PC-9 (cell line): ENCODE results near the gene ZDBF2. TPM values are rescaled to one million over a fixed set of nuclear protein-coding genes. Genes with fewer than 3 reads are reported as not detected.
"Not testable (repeated sequence)": the region's sequence is repeated elsewhere in the genome, so short reads cannot be mapped to it uniquely, and the experiment has no call there.

Source experiments
- BruUV-seq: library from RNA; stranded (reverse); fragments of 400-500 nt; replicated peaks from 2 replicates; lab custom pipeline; 2021; lab: Mats Ljungman, UMichigan
- CTCF ChIA-PET: fragments of 300-600 bp; sonication (Branson Sonifier 250); formaldehyde crosslinking; loops from one replicate; lab custom pipeline; 2022; ENCODE audit warnings: antibody characterized with exemption; lab: Charles Lee
- POLR2A ChIA-PET: fragments of 300-600 bp; sonication (Branson Sonifier 250); formaldehyde crosslinking; loops from one replicate; lab custom pipeline; 2022; ENCODE audit warnings: antibody characterized with exemption; ENCODE audit not compliant: unreplicated experiment; lab: Charles Lee
- DNase-seq, 2 experiments: peaks; one replicate each; pipeline versions ENCODE4 v3.0.0 to v3.0.0-alpha.2; 2015 to 2022; ENCODE audit warnings: mixed read lengths in 1 of 2
- H2AFZ ChIP-seq: fragments of 200-600 bp; sonication (generic); 2 replicates; pipeline ENCODE4 v1.8.1; 2017; ENCODE audit warnings: antibody characterized with exemption
- H3F3A ChIP-seq: fragments of 200-600 bp; sonication (generic); 2 replicates; pipeline ENCODE4 v1.8.1; 2017; ENCODE audit warnings: antibody characterized with exemption, mild to moderate bottlenecking, low read depth; ENCODE audit not compliant: insufficient read depth
- H3K27ac ChIP-seq: fragments of 200-600 bp; sonication (generic); 2 replicates; pipeline ENCODE4 v1.6.1; 2016; ENCODE audit warnings: mixed run types
- H3K27me3 ChIP-seq: fragments of 200-600 bp; sonication (generic); 2 replicates; pipeline ENCODE4 v1.6.1; 2016; ENCODE audit warnings: low read depth, mixed run types; ENCODE audit not compliant: insufficient read depth
- H3K36me3 ChIP-seq: fragments of 200-600 bp; sonication (generic); 2 replicates; pipeline ENCODE4 v1.6.1; 2016; ENCODE audit warnings: low read depth, mixed run types
- H3K4me1 ChIP-seq: fragments of 200-600 bp; sonication (generic); replicated peaks from 2 replicates; pipeline ENCODE4 v1.6.1; 2016; ENCODE audit warnings: mixed run types; ENCODE audit not compliant: insufficient read depth
- H3K4me2 ChIP-seq: fragments of 200-600 bp; sonication (generic); 2 replicates; pipeline ENCODE4 v1.6.1; 2017; ENCODE audit warnings: mixed run types
- H3K4me3 ChIP-seq: fragments of 200-600 bp; sonication (generic); 2 replicates; pipeline ENCODE4 v1.6.1; 2016; ENCODE audit warnings: mixed run types
- H3K79me2 ChIP-seq: fragments of 200-600 bp; sonication (generic); 2 replicates; pipeline ENCODE4 v1.6.1; 2017; ENCODE audit warnings: low read depth, mixed run types
- H3K9me2 ChIP-seq: fragments of 200-600 bp; sonication (generic); 2 replicates; pipeline ENCODE4 v1.8.1; 2017; ENCODE audit warnings: mild to moderate bottlenecking; ENCODE audit not compliant: insufficient read depth
- H3K9me3 ChIP-seq: fragments of 200-600 bp; sonication (generic); 2 replicates; pipeline ENCODE4 v1.8.1; 2016; ENCODE audit warnings: low read depth; ENCODE audit not compliant: insufficient read depth
- H4K20me1 ChIP-seq: fragments of 200-600 bp; sonication (generic); 2 replicates; pipeline ENCODE4 v1.8.1; 2017; ENCODE audit not compliant: insufficient read depth
- EZH2 ChIP-seq: fragments of 200-600 bp; sonication (generic); IDR thresholded peaks from 2 replicates; pipeline ENCODE4 v1.8.0; 2017; ENCODE audit warnings: antibody characterized with exemption, low read depth
- intact Hi-C: fragments of 100-400 bp; cut with micrococcal nuclease; formaldehyde crosslinking; loops from one replicate; pipeline ENCODE4 v1.10.0; 2022; ENCODE audit not compliant: unreplicated experiment
- total RNA-seq: library from RNA; stranded (reverse); gene quantifications from 2 replicates; pipeline ENCODE4 v1.2.3, GENCODE V29; 2021
- TF ChIP-seq, protein P1 (sequence below): fragments of 200-600 bp; sonication (generic); conservative IDR thresholded peaks from 2 replicates; pipeline ENCODE4 v1.6.1; 2017; ENCODE audit warnings: mixed run types, antibody characterized with exemption, mild to moderate bottlenecking, moderate library complexity

The ZDBF2 gene
- total RNA-seq, 1 experiment from 2014 or later, result 21.5 TPM

DNA sequence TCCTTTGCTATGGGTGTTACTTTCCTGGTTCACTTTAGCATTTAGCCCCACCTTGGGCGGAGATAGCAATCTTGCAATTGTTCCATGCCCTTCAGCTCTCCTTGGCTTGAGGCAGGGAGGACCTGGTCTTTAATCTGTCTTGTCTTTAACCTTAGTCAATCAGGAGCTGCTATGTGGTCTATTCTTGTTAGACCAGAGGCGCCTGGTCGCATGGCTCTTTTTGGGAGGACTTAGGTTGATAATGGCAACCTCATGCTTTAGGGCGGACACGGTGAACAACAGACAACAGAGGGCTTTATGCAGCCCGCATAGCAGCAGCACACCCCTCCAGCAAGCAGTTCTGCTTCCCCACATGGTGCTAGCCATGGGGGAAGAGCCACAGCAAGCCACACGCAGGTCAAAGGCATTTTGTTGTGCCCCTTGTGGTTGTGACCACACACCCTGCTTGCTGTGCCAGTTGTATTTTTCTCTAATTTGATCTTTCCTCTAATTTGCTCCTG, 17.7 kb upstream of the ZDBF2 start:
- CTCF ChIA-PET, result interaction anchor here (0.6 kb wide), 1 partner anchor 44 kb away, joined by 3 read pairs; no protein-coding TSS in a partner anchor
- no peak for DNase-seq
- no peak overlapping the region for H3K4me3 ChIP-seq
- H3K36me3 ChIP-seq, result no peaks in the 10 kb centered on the region
- no peaks in the 10 kb centered on the region for H4K20me1 ChIP-seq
- H3K4me2 ChIP-seq, result no peak overlapping the region
- no peak overlapping the region for H3K27ac ChIP-seq
- H3K9me3 ChIP-seq, result no peaks in the 10 kb centered on the region
- TF ChIP-seq, protein P1, sequence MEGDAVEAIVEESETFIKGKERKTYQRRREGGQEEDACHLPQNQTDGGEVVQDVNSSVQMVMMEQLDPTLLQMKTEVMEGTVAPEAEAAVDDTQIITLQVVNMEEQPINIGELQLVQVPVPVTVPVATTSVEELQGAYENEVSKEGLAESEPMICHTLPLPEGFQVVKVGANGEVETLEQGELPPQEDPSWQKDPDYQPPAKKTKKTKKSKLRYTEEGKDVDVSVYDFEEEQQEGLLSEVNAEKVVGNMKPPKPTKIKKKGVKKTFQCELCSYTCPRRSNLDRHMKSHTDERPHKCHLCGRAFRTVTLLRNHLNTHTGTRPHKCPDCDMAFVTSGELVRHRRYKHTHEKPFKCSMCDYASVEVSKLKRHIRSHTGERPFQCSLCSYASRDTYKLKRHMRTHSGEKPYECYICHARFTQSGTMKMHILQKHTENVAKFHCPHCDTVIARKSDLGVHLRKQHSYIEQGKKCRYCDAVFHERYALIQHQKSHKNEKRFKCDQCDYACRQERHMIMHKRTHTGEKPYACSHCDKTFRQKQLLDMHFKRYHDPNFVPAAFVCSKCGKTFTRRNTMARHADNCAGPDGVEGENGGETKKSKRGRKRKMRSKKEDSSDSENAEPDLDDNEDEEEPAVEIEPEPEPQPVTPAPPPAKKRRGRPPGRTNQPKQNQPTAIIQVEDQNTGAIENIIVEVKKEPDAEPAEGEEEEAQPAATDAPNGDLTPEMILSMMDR, result no peak
- no peak for TF ChIP-seq EZH2
- H3K79me2 ChIP-seq, result no peaks in the 10 kb centered on the region
- POLR2A ChIA-PET, result interaction anchor here (0.6 kb wide), 1 partner anchor 34 kb away, joined by 3 read pairs; no protein-coding TSS in a partner anchor
- no peaks in the 10 kb centered on the region for H3K9me2 ChIP-seq
- no peak overlapping the region for H2AFZ ChIP-seq
- no peaks in the 10 kb centered on the region for H3K4me1 ChIP-seq
- no TSS peak for BruUV-seq
- no peaks in the 10 kb centered on the region for H3F3A ChIP-seq
- intact Hi-C loops, result no loop called here
- H3K27me3 ChIP-seq, result no peaks in the 10 kb centered on the region

DNA sequence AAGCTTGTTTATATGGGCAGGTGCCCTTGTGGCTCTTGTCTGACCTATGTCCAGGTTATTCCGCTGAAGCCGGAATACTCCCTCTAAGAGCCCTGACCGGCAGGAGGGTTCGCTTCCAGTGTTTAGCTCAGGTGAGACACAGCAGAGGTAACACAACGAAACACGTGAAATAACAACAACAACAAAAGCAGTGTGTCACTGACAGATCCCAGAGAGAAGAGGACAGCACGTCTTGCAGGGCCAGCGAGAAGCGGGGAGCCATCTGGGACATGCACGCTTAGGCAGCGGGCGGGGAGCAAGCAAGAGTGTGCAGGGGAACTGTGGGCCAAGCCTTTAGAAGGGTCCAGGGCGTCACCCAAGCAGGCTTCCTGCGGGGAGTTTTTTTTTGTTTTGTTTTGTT, 17.1 kb upstream of the ZDBF2 start:
- intact Hi-C loops, result no loop called here
- H3K36me3 ChIP-seq, result no peaks in the 10 kb centered on the region
- TF ChIP-seq EZH2, result no peak
- TF ChIP-seq, protein P1, result no peak

DNA sequence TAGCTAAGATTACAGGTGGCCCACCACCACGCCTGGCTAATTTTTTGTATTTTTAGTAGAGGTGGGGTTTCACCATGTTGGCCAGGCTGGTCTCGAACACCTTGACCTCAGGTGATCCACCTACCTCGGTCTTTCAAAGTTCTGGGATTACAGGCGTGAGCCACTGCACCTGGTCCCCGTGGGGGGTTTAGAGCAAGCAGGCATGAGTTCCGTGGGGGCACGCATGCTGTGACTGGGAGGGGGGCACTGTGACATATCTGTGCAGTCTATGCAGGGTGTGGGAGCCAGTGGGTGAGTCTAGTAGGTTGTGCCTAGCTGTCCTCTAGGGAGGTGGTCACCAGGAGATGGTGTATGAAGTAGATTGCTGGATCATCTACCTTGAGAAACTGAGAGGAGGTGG, 16.6 kb upstream of the ZDBF2 start:
- no peak for DNase-seq
- no peaks in the 10 kb centered on the region for H3F3A ChIP-seq
- no peak for TF ChIP-seq EZH2
- TF ChIP-seq, protein P1, result no peak
- no peak overlapping the region for H3K27ac ChIP-seq
- POLR2A ChIA-PET, result no interaction called here
- CTCF ChIA-PET, result no interaction called here
- no peaks in the 10 kb centered on the region for H3K9me3 ChIP-seq
- H2AFZ ChIP-seq, result no peak overlapping the region
- BruUV-seq, result no TSS peak
- H4K20me1 ChIP-seq, result no peaks in the 10 kb centered on the region
- intact Hi-C loops, result no loop called here
- no peak overlapping the region for H3K4me3 ChIP-seq
- H3K36me3 ChIP-seq, result no peaks in the 10 kb centered on the region
- no peak overlapping the region for H3K4me2 ChIP-seq
- H3K27me3 ChIP-seq, result no peaks in the 10 kb centered on the region
- no peaks in the 10 kb centered on the region for H3K9me2 ChIP-seq
- no peaks in the 10 kb centered on the region for H3K4me1 ChIP-seq
- H3K79me2 ChIP-seq, result no peaks in the 10 kb centered on the region

More for the DNA sequence above, 17.1 kb upstream of the ZDBF2 start:
- Histone ChIP-seq H3K4me2 (no peak overlapping the region), H3F3A (no peaks in the 10 kb centered on the region), H3K9me2 (no peaks in the 10 kb centered on the region), H4K20me1 (no peaks in the 10 kb centered on the region), H2AFZ (no peak overlapping the region), H3K4me3 (no peak overlapping the region), H3K79me2 (no peaks in the 10 kb centered on the region), H3K9me3 (no peaks in the 10 kb centered on the region), H3K4me1 (no peaks in the 10 kb centered on the region), H3K27ac (no peak overlapping the region), H3K27me3 (no peaks in the 10 kb centered on the region)
- POLR2A ChIA-PET, result no interaction called here
- BruUV-seq, result no TSS peak
- CTCF ChIA-PET, result interaction anchor here (0.6 kb wide), 1 partner anchor 45 kb away, joined by 3 read pairs; no protein-coding TSS in a partner anchor
- no peak for DNase-seq

DNA sequence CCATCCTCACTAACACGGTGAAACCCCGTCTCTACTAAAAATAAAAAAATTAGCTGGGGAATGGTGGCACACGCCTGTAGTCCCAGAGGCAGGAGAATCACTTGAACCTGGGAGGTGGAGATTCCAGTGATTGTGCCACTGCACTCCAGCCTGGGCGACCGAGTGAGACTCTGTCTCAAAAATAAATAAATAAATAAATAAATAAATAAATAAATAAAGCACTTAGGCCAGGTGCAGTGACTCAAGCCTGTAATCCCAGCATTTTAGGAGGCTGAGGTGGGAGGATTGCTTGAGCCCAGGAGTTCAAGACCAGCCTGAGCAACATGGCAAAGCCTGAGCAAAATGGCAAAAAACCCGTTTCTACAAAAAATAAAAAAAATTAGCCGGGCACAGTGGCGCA, 15.8 kb upstream of the ZDBF2 start:
- H3K9me2 ChIP-seq, H3K4me1 ChIP-seq, DNase-seq, H2AFZ ChIP-seq, POLR2A ChIA-PET, H3K4me2 ChIP-seq, H4K20me1 ChIP-seq, H3K27ac ChIP-seq, H3K27me3 ChIP-seq, H3K4me3 ChIP-seq, BruUV-seq, intact Hi-C loops, H3K36me3 ChIP-seq, H3K9me3 ChIP-seq, CTCF ChIA-PET, H3K79me2 ChIP-seq, H3F3A ChIP-seq: not testable (repeated sequence)
